Daoy (cell line): Measurements from ENCODE around the gene POLG. TPM values are rescaled to one million over a fixed set of nuclear protein-coding genes. Genes with fewer than 3 reads are reported as not detected.
"Not testable (repeated sequence)": the region's sequence is repeated elsewhere in the genome, so short reads cannot be mapped to it uniquely, and the experiment has no call there.

ENCODE experiments used
- DNase-seq: peaks from one replicate; pipeline ENCODE4 v3.0.0-alpha.2; 2015; ENCODE audit warnings: low read depth
- total RNA-seq: library from RNA; depleted of rRNA; stranded (reverse); fragments of >200 nt; shearing (Covaris generic); gene quantifications from 2 replicates; pipeline ENCODE4 v1.2.3, GENCODE V29; 2014; rRNA removed

The POLG gene
- total RNA-seq, 1 experiment from 2014 or later, result 30.9 TPM

DNA sequence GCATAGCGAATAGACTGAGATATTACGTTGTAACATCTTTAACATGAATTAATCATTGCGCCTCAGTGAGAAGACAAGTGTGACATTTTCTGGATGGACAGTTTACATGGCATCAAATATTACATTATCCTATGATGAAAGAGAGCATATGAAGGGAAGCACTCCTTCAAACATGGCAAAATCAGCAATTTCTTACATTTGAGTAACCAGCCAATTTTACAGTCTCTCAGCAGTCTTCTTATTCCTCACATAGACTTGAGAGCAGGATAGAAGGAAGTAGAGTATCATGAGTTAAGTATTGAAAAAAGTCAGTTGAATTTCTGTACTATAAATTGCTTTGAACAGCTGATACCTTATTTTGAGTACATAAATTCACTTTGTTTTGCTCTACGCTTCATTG, 52.0 kb downstream of the POLG start:
- no peak for DNase-seq

DNA sequence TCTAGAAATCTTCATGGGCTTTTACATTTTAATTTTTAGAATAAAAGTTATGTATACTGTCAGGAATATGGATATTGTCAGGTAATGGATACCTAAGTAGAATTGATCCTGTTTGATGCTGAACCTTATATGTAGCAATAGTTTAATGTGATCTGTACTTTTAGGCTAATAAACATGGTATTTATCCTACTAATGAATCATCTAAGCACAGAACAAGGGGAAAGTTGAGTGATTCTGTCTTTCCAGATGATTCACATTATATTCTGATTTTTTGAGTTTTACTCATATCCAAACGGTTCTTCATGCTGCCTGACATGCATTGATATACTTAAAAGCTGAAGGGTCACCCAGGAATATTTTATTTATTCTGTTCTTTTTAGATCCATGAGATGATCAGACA, 56.3 kb downstream of the POLG start:
- DNase-seq, result no peak

GRCh38 chr15:89277281-89277680, 57.3 kb downstream of the POLG start:
- not testable (repeated sequence) for DNase-seq

Other genes with a start within 250 kb of the POLG start
- 27.1 and 31.7 TPM in 2 replicates for gene ABHD2, start 246.4 kb downstream of the POLG start, total RNA-seq
- not detected in 2 replicates for gene RLBP1, start 113.2 kb downstream of the POLG start, total RNA-seq
- gene FANCI, start 90.8 kb downstream of the POLG start, total RNA-seq, result 39.1 and 72.2 TPM in 2 replicates
- gene RHCG, start 161.8 kb upstream of the POLG start, total RNA-seq, result not detected in 2 replicates
- gene TICRR, start 240.6 kb upstream of the POLG start, total RNA-seq, result 7.0 and 10.0 TPM in 2 replicates